Peyer's patch (tissue), 4 donors: Measurements from ENCODE around the gene MTA3.

Experiments used
- CTCF ChIP-seq, 6 experiments: fragments of 450-650 bp in 4 of 6; fragments of 200-600 bp in 2 of 6; sonication (generic) in 1 of 6; IDR thresholded peaks; one replicate each; pipeline ENCODE4 v1.5.1; 2017 to 2019; ENCODE audit warnings: antibody characterized with exemption in 6 of 6, mild to moderate bottlenecking in 3 of 6, moderate library complexity in 1 of 6
- POLR2A ChIP-seq, 2 donors: fragments of 450-650 bp; IDR thresholded peaks; one replicate each; pipeline ENCODE4 v1.5.1; 2017; ENCODE audit warnings: antibody characterized with exemption in 2 of 2, mild to moderate bottlenecking in 2 of 2, moderate library complexity in 2 of 2

- no peak for TF ChIP-seq CTCF (IDR thresholded peaks at IDR 0.05)
- no peak for TF ChIP-seq POLR2A (IDR thresholded peaks at IDR 0.05)
Observed at GRCh38 chr2:42742740-42743658, 174.6 kb downstream of the MTA3 start.
